ENCODE data around the gene TRAPPC3. TPM values are rescaled to one million over a fixed set of nuclear protein-coding genes. Genes with fewer than 3 reads are reported as not detected.

The TRAPPC3 gene
- total and polyA plus RNA-seq, 2 experiments from 2014 or later: 45.6 to 55.9 TPM

- Histone ChIP-seq H3K27ac (ENCODE audit: low read depth) (no peak overlapping the region), H3K27me3 (ENCODE audit: insufficient read depth) (no peaks in the 10 kb centered on the region), H3K36me3 (ENCODE audit: insufficient read depth) (peaks cover 13% of the 10 kb centered on the region; the same call in 1 of the 2 replicates), H3K4me3 (no peak overlapping the region), H2AFZ (no peak overlapping the region), H3K79me2 (replicated peaks; ENCODE audit: insufficient read depth) (peaks cover 13% of the 10 kb centered on the region), H3K4me1 (ENCODE audit: insufficient read depth) (peaks cover 6% of the 10 kb centered on the region; the same call in 1 of the 2 replicates), H3K4me2 (no peak overlapping the region), H3F3A (replicated peaks; ENCODE audit: low read depth) (0 out of 2 replicates have a peak, but pooled peaks cover 8% of the 10 kb centered on the region), H3K9me2 (ENCODE audit: insufficient read depth) (no peaks in the 10 kb centered on the region), H4K20me1 (replicated peaks; ENCODE audit: insufficient read depth) (peaks cover 3% of the 10 kb centered on the region; the same call in 1 of the 2 replicates)
- no peak overlapping the region for H3K27ac Mint-ChIP-seq
- peaks cover 31% of the 10 kb centered on the region for H3K36me3 Mint-ChIP-seq (ENCODE audit: low read depth)
- peaks cover 3% of the 10 kb centered on the region for H3K27me3 Mint-ChIP-seq (ENCODE audit: insufficient read depth, low read depth, poor library complexity)
- ATAC-seq: no peak
- peaks cover 14% of the 10 kb centered on the region for H3K4me1 Mint-ChIP-seq
- TF ChIP-seq CREB1 (CRISPR knock-in tag; IDR thresholded peaks at IDR 0.05; ENCODE audit: low read depth) (no peak), EZH2 (IDR thresholded peaks at IDR 0.05; ENCODE audit: low read depth, unreplicated experiment) (no peak), REST (IDR thresholded peaks at IDR 0.05; ENCODE audit: unreplicated experiment) (no peak), ZNF331 (CRISPR knock-in tag; IDR thresholded peaks at IDR 0.05; ENCODE audit: low read depth) (no peak), EZH2phosphoT487 (IDR thresholded peaks at IDR 0.05; ENCODE audit: unreplicated experiment) (no peak)
- H3K4me3 Mint-ChIP-seq: no peak overlapping the region
- DNase-seq (ENCODE audit: low spot score): no peak
- no peaks in the 10 kb centered on the region; the same call in 2 of the 3 replicates for H3K9me3 Mint-ChIP-seq
These were observed 58.1 kb downstream of the TRAPPC3 start for GRCh38 chr1:36091141-36091540.

GRCh38 chr1:36089393-36090121, 59.7 kb downstream of the TRAPPC3 start:
- H2AFZ ChIP-seq: peak overlapping the region; percentile 94; the same call in 1 of the 2 replicates
- H3K4me1 Mint-ChIP-seq: peaks cover 14% of the 10 kb centered on the region
- TF ChIP-seq STAT1 (IDR thresholded peaks at IDR 0.05; ENCODE audit: unreplicated experiment) (no peak), ZNF114 (CRISPR knock-in tag; IDR thresholded peaks at IDR 0.05) (no peak), ZNF331 (CRISPR knock-in tag; IDR thresholded peaks at IDR 0.05; ENCODE audit: low read depth) (no peak), EZH2phosphoT487 (IDR thresholded peaks at IDR 0.05; ENCODE audit: unreplicated experiment) (no peak), CREB1 (CRISPR knock-in tag; IDR thresholded peaks at IDR 0.05; ENCODE audit: low read depth) (no peak), ETS1 (IDR thresholded peaks at IDR 0.05) (no peak), REST (IDR thresholded peaks at IDR 0.05; ENCODE audit: unreplicated experiment) (no peak), POLR2AphosphoS5 (IDR thresholded peaks at IDR 0.05; ENCODE audit: low read depth) (no peak), JUNB (IDR thresholded peaks at IDR 0.05; ENCODE audit: unreplicated experiment) (no peak)

More at GRCh38 chr1:36089393-36090121, 59.7 kb downstream of the TRAPPC3 start:
- Histone ChIP-seq H3K36me3 (ENCODE audit: insufficient read depth) (peaks cover 13% of the 10 kb centered on the region; the same call in 1 of the 2 replicates), H3K27me3 (ENCODE audit: insufficient read depth) (no peaks in the 10 kb centered on the region), H3K79me2 (replicated peaks; ENCODE audit: insufficient read depth) (peaks cover 13% of the 10 kb centered on the region), H3K4me3 (peak overlapping the region; percentile 95), H3F3A (replicated peaks; ENCODE audit: low read depth) (0 out of 2 replicates have a peak, but pooled peaks cover 4% of the 10 kb centered on the region), H3K4me1 (ENCODE audit: insufficient read depth) (peaks cover 6% of the 10 kb centered on the region; the same call in 1 of the 2 replicates), H3K9me2 (ENCODE audit: insufficient read depth) (no peaks in the 10 kb centered on the region), H3K27ac (ENCODE audit: low read depth) (no peak overlapping the region), H3K4me2 (peak overlapping the region; percentile 96), H4K20me1 (replicated peaks; ENCODE audit: insufficient read depth) (peaks cover 3% of the 10 kb centered on the region; the same call in 1 of the 2 replicates)
- peaks cover 8% of the 10 kb centered on the region for H3K27me3 Mint-ChIP-seq (ENCODE audit: insufficient read depth, low read depth, poor library complexity)
- H3K4me3 Mint-ChIP-seq: peak overlapping the region; percentile 91
- H3K36me3 Mint-ChIP-seq (ENCODE audit: low read depth): peaks cover 26% of the 10 kb centered on the region
- ATAC-seq (peak; percentile 11), DNase-seq (ENCODE audit: low spot score) (peak; percentile 74)
- peak overlapping the region; percentile 89 for H3K27ac Mint-ChIP-seq
- H3K9me3 Mint-ChIP-seq: no peaks in the 10 kb centered on the region; the same call in 2 of the 3 replicates
